Lower lobe of right lung (tissue), 2 donors: ENCODE data around the gene MOB3B. TPM values are rescaled to one million over a fixed set of nuclear protein-coding genes. Genes with fewer than 3 reads are reported as not detected.

Source experiments
- ATAC-seq, 2 donors: fragments of 200-7000 bp; cut with Tn5 transposase; one replicate each; pipeline ENCODE4 v1.9.1; 2020 to 2022; ENCODE audit warnings: mild to moderate bottlenecking in 2 of 2, moderate library complexity in 2 of 2
- DNase-seq: peaks from one replicate; pipeline ENCODE4 v3.0.0-alpha.2; 2020
- H3K27ac ChIP-seq: fragments of 200-600 bp; one replicate; pipeline ENCODE4 v1.8.0; 2022
- H3K27me3 ChIP-seq: fragments of 200-600 bp; one replicate; pipeline ENCODE4 v1.8.0; 2022; ENCODE audit warnings: low read depth
- H3K36me3 ChIP-seq: fragments of 200-600 bp; one replicate; pipeline ENCODE4 v1.8.0; 2022; ENCODE audit warnings: mild to moderate bottlenecking
- H3K4me1 ChIP-seq: fragments of 200-600 bp; one replicate; pipeline ENCODE4 v1.8.0; 2022
- H3K4me3 ChIP-seq: fragments of 200-600 bp; one replicate; pipeline ENCODE4 v1.8.0; 2022; ENCODE audit warnings: mild to moderate bottlenecking
- H3K9me3 ChIP-seq: fragments of 200-600 bp; one replicate; pipeline ENCODE4 v1.8.0; 2022
- CTCF ChIP-seq: fragments of 200-600 bp; IDR thresholded peaks from one replicate; pipeline ENCODE4 v1.8.0; 2022; ENCODE audit warnings: antibody characterized with exemption, mild to moderate bottlenecking
- intact Hi-C: fragments of 100-400 bp; cut with DNase I; formaldehyde crosslinking; loops from one replicate; pipeline ENCODE4 v1.11.0; 2022
- total RNA-seq: library from RNA; stranded (reverse); fragmentation: NEBNext Ultra II Directional; extraction: Animal tissue kit (Norgen Biotek cat#: 25700); gene quantifications from one replicate; pipeline ENCODE4 v1.2.1, GENCODE V29; 2021
- donor health status: DM: no; HTN: yes; CAD: no; lungs with severe emphysema.

Gene MOB3B
- total RNA-seq, 1 donor from 2014 or later: 22.7 TPM

- DNase-seq: no peak
- no peaks in the 10 kb centered on the region for H3K4me1 ChIP-seq
- TF ChIP-seq CTCF: no peak
- no peak overlapping the region for H3K4me3 ChIP-seq
- intact Hi-C loops: no loop called here
- peaks cover 95% of the 10 kb centered on the region for H3K36me3 ChIP-seq
- no peak overlapping the region for H3K27ac ChIP-seq
- no peaks in the 10 kb centered on the region for H3K27me3 ChIP-seq
- H3K9me3 ChIP-seq: no peaks in the 10 kb centered on the region
- no peak for ATAC-seq
Measured at GRCh38 chr9:27554712-27555111, 25.1 kb upstream of the MOB3B start.

GRCh38 chr9:27549196-27549755 is 19.7 kb upstream of the MOB3B start:
- no peak overlapping the region for H3K4me3 ChIP-seq
- H3K9me3 ChIP-seq: no peaks in the 10 kb centered on the region
- no peak for TF ChIP-seq CTCF
- H3K27me3 ChIP-seq: no peaks in the 10 kb centered on the region
- intact Hi-C loops: loop anchor here (5.0 kb wide), 1 partner anchor 217 kb away; no protein-coding TSS in a partner anchor
- no peaks in the 10 kb centered on the region for H3K4me1 ChIP-seq
- peaks cover 68% of the 10 kb centered on the region for H3K36me3 ChIP-seq
- H3K27ac ChIP-seq: no peak overlapping the region
- DNase-seq: no peak
- no peak for ATAC-seq

- ATAC-seq (peak; percentile 71 to 75), DNase-seq (no peak)
- Histone ChIP-seq H3K36me3 (peaks cover 61% of the 10 kb centered on the region), H3K4me1 (no peaks in the 10 kb centered on the region), H3K27me3 (no peaks in the 10 kb centered on the region), H3K9me3 (no peaks in the 10 kb centered on the region), H3K27ac (no peak overlapping the region), H3K4me3 (no peak overlapping the region)
- TF ChIP-seq CTCF: peak; percentile 55
- intact Hi-C loops: loop anchor here (5.0 kb wide), 1 partner anchor 216 kb away; no protein-coding TSS in a partner anchor
Measured at GRCh38 chr9:27548055-27548741, 18.6 kb upstream of the MOB3B start.

- H3K4me3 ChIP-seq: no peak overlapping the region
- TF ChIP-seq CTCF: no peak
- intact Hi-C loops: loop anchor here (5.0 kb wide), 1 partner anchor 213 kb away; no protein-coding TSS in a partner anchor
- no peaks in the 10 kb centered on the region for H3K9me3 ChIP-seq
- peaks cover 44% of the 10 kb centered on the region for H3K36me3 ChIP-seq
- H3K4me1 ChIP-seq: peaks cover 7% of the 10 kb centered on the region
- no peak for DNase-seq
- no peaks in the 10 kb centered on the region for H3K27me3 ChIP-seq
- H3K27ac ChIP-seq: no peak overlapping the region
- no peak for ATAC-seq
Measured at GRCh38 chr9:27545471-27545870, 15.9 kb upstream of the MOB3B start.

- TF ChIP-seq CTCF: no peak
- ATAC-seq (no peak), DNase-seq (no peak)
- Histone ChIP-seq H3K27ac (no peak overlapping the region), H3K9me3 (no peaks in the 10 kb centered on the region), H3K4me3 (no peak overlapping the region), H3K4me1 (peaks cover 28% of the 10 kb centered on the region), H3K36me3 (peaks cover 22% of the 10 kb centered on the region), H3K27me3 (no peaks in the 10 kb centered on the region)
- intact Hi-C loops: no loop called here
Measured at GRCh38 chr9:27542508-27542907, 12.9 kb upstream of the MOB3B start.
